ENCODE data around the gene CD44.

CD44 gene

GRCh38 chr11:35270342-35270741 lies 131.4 kb downstream of the CD44 start:
- no peak for DNase-seq

- DNase-seq: no peak
Observed at GRCh38 chr11:35271031-35271430, 132.1 kb downstream of the CD44 start.

GRCh38 chr11:35272391-35272902 lies 133.5 kb downstream of the CD44 start:
- peak; percentile 17 for DNase-seq

- no peak for DNase-seq
Observed at GRCh38 chr11:35274909-35275785, 136.2 kb downstream of the CD44 start.

- DNase-seq: no peak
Observed at GRCh38 chr11:35275786-35276170, 136.8 kb downstream of the CD44 start.

- DNase-seq: peak; percentile 7
Observed at GRCh38 chr11:35276396-35277145, 137.6 kb downstream of the CD44 start.

GRCh38 chr11:35277827-35278226 lies 138.9 kb downstream of the CD44 start:
- no peak for DNase-seq

GRCh38 chr11:35280727-35281126 lies 141.8 kb downstream of the CD44 start:
- DNase-seq: no peak

- DNase-seq: no peak
Observed at GRCh38 chr11:35281169-35281688, 142.3 kb downstream of the CD44 start.

Data from activated effector memory CD4-positive, alpha-beta T cell treated with Interleukin-2 at 50 U/mL for 16 hours (primary cell).